HG03045 (cell line): ENCODE results near the gene CCDC194.

Experiments used
- ATAC-seq: cut with Tn5 transposase; IDR thresholded peaks from one replicate; pipeline ENCODE4 v1.9.1; 2021; ENCODE audit warnings: mild to moderate bottlenecking, moderate library complexity; ENCODE audit not compliant: unreplicated experiment

Gene CCDC194

DNA sequence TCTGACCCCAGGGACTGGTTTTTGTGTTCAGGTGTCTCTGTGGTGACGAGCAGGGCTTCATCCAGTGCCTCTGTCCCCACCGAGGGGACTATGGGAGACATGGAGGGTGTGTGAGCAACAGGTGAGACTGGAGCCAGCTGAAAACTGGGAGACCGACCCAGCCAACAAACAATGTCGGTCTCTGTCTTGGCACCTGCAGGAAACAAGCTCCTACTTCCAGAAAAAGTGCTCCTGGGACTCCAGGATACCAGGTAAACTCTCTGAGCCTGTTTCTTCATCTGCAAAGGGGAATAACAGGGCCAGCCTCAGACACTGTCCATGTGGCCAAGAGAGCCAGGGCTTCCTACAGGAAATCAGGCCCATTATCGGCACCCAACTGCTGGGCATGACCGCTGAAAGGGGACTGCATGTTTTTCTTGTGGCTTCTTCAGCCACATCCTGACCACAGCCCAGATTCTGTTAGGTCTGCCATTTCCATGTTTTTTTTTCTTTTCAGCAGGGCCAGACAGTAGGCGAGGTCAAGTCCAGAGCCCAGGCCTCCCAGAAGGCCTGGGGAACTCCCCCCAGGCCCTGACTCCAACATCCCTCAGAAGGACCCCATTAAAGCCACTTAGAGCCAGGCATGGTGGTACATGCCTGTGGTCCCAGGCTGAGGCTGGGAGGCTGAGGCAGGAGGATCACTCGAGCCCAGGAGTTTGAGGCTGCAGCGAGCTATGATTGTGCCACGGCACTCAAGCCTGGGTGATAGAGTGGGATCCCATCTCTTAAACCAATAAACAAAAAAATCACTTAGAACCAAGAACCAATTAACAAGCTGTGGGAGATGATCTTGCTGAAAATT is 12.3 kb upstream of the CCDC194 start:
- peak; percentile 22 for ATAC-seq

DNA sequence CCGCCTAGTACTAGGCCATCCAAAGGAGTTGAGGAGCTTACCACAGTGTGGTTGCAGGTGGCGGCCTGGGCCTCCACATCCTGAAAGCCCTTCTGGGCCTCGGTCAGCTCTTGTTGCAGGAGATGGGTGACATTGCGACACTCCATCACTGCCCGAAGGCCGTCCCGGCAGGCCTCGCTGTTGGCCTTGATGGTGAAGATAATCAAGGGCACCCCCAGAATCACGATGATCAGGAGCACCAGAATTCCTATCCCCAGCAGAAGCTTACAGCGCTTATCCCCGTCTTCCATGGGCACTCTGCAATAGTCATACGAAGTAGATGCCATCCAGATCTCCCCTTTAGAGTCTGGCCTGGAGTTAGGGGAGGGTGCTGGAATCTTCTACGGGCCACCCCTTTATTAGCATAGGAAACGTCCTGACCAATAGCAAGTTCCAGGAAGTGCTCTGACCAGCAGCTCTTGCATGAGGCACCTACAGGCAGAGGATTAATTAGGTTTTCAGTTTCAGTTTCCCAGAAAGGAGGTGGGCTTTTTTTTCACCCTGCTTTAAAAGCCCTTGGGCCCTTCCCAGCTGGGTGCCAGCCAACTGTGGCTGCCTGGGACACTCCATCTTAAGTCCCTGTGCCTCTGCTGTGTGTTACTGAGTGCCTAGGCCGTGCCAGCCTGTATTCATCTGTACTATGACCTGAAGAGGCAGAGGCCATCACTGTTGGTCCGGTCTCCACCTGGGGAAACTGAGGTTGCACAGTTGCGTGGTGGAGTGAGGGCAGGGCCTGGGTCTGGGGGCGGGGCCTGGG is 11.5 kb upstream of the CCDC194 start, which contains the start of gene BST2:
TSS of gene BST2 (minus strand) at position 381 of the 796 bp plus-strand sequence. CDS start at position 326, 55 bp downstream.
- peak; percentile 78 for ATAC-seq

DNA sequence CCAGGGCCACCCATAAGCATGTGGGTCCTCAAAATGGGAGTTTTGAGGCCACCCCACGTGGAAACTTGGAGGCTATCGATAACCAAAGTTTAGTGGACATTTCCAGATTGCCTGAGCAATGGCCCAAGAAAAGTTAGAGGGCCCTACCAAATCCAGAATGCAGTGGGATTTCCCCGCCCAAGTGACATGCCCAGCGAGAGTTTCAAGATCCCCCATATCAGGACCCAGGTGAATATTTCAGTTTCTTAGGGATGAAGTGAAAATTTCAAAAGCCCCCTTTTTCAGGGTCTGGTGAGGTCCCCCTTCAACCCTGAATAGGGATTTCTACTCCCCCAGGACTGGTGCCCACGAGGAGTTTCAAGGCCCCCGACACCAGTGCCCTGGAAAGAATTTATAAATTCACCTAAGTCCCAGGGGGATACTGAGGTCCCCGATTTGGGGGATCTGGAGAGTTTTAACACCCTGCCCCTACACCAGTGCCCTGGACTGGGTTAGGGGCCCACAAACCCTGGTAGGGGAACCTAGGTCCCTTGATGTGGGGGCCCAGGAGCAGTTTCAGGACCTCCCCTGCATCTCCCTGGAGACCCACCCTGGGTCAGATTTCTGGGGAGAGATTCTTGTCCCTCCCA is 10.7 kb upstream of the CCDC194 start:
- ATAC-seq, result peak; percentile 12

DNA sequence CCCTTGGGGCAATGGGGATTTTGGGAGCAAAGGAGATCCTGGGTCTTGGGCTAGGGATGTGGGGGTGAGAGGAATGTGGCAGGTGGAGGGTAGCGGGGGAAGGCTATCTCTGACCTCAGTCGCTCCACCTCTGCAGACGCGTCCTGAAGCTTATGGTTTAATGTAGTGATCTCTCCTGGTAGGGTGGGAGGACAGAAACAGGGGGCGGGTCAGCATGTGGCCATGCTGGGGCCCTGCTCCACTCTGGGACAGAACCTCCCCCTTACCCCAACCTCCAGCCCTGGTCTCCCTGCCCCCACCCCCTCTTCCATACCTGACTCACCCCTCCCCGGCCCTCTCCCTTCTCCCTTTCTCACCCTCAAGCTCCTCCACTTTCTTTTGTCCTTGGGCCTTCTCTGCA is 10.0 kb upstream of the CCDC194 start:
- no peak for ATAC-seq

DNA sequence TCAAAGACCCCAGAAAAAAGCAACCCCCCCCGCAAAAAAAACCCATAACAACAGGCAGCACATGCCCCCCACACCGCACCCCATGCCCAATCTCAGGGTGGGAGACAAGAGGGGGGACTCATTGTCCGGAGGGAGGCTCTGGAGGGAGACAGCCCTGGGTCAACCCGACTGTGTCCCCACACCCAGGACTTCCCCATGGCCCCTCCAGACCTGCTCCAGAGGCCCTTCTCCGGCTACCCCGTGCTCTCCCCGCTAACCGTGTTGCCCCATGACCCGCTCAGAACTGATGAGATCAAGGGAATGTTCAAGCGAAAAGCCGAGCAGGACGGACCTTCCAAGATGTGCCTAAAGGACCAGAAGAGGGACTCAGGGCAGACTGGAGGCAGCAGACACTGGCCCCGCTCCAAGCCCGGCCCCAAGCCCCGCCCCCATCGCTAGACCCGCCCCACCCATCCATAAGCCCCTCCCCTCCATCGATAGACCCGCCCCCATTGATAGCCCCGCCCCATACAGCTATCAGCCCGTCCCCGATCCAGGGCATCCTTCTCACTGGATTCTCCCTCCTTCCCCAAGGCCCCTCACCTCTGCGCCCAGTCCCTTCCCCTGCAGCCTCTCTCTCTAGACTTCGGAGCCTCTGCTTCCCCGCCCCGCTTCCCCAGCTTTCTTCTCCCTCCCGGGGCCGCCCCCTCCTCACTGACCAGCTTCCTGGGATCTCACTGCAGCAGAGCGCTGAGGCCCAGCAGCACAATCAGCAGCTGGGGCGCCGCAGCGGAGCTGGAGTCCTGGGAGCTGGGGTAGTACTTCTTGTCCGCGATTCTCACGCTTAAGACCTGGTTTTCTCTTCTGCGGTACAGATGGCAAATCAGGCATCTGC is 9.2 kb upstream of the CCDC194 start:
- ATAC-seq, result no peak

DNA sequence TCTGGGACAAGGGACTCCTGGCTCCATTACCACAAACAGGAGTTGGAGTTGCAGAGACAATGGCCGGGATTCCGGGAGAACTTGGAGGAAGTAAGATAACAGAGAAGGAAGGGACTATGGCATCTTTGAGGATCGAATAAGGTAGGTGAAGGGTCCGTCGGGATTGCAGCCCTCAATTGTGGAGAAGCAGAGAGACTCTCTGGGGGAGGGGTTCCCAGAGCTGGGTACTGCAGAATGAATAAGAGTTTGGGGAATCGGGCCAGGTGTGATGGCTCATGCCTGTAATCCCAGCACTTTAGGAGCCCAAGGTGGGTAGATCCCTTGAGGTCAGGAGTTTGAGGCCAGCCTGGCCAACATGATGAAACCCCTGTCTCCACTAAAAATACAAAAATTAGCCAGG is 7.6 kb upstream of the CCDC194 start:
- no peak for ATAC-seq

DNA sequence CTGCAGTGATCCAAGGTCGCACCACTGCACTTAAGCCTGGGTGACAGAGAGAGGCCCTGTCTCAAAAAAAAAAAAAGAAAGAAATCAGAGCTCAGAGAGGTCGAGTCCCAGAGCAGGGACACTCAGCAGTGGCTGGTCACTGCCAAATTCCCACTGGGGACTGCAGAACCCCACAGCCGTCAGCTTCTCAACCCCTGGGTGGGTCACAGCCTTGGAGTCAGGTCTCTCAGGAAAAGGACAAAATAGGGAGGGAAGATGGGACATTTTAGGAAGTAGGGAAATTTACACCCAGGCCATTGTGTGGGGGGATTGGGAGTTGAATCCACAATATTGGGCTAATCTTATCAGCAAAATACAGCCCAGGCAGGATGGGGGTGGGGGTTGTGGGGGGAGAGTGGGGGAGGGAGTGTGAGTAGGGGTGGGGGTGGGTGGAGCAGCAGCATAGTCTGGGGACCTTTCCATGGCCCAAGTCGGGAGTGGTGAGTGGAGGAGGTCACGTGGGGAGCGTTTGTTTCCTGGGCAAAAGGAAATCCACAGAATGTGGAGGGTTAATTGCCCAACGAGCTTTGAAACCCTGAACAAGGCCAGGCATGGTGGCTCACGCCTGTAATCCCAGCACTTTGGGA is 5.0 kb upstream of the CCDC194 start:
- no peak for ATAC-seq

DNA sequence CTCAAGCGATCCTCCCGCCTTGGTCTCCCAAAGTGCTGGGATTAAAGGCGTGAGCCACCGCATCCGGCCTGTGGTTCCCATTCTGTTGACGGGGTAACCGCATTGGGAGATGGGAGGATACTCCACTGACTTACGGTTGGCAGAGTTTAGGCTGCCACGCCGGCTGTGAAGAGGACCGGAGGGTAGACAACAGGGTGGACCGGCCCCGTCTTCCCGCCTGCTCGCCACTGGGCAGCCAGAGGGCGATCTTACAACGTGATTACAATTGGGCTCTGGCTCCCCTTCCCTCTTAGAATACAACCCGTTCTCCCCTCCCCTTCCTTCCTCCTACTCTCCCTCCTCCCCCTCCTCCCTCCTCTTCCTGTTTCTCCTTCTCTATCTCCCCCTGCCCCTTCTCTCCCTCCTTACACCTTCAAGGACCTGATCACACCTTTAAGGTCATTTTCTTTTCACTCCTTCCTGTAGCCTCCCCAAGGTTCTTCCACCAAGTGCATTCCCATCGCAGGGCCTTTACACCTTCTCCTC is 957 bp upstream of the CCDC194 start:
- ATAC-seq, result no peak

DNA sequence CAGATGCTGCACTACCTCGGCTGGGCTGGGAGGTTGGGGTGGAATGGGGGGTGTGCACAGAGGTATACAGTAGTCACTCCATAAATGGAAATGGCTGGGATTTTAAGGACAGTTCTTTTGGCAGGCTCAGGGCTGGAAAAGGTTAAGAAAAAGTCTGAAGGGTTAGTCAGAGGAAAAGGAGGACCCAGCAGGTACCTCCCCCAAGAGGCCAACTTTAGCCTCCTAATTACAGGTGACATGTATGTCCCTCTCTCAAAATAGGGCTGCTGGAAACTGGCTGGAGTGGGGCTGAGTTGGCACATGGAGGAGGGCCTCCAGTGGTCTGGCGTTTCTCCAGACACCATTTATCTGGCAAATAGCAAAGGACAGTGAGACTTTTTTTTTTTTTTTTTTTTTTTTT is 994 bp downstream of the CCDC194 start:
- ATAC-seq, result no peak

DNA sequence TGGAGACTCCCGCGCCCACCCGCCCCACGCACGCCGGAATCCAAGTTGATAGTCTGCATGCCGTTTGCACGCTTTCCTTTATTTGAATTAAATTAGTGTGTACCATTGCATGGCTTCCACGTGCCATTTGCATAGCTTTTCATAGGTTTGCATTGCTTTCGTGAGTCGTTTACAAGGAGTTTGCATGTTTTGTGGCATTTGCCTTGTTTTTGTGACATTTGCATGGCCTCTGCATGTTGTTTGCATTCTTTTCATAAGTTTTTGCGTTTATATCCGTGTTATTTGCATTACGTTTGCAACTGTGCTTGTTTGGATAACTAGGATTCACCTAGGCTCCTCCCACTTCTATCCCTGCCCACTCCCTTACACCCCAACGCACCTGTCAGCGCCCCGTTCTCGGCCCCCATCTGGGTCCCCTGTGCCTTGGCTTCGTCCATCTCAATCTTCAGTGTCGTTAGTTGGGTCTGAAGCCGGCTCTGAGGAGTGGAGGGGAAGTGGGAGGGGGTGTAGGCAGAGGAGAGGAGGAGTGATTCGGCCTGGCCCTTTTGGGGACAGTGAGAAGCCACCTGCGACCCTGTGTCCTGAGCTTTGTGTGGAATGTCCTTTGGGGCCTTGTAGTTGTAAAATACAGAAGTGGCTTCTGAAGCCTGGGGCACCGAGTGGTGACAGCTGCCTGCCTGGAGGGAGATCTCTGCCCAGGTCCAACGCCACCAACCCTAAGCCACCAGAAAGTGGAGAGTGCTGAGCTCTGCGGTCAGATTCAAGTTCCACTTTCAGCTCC is 2.4 kb downstream of the CCDC194 start:
- no peak for ATAC-seq

DNA sequence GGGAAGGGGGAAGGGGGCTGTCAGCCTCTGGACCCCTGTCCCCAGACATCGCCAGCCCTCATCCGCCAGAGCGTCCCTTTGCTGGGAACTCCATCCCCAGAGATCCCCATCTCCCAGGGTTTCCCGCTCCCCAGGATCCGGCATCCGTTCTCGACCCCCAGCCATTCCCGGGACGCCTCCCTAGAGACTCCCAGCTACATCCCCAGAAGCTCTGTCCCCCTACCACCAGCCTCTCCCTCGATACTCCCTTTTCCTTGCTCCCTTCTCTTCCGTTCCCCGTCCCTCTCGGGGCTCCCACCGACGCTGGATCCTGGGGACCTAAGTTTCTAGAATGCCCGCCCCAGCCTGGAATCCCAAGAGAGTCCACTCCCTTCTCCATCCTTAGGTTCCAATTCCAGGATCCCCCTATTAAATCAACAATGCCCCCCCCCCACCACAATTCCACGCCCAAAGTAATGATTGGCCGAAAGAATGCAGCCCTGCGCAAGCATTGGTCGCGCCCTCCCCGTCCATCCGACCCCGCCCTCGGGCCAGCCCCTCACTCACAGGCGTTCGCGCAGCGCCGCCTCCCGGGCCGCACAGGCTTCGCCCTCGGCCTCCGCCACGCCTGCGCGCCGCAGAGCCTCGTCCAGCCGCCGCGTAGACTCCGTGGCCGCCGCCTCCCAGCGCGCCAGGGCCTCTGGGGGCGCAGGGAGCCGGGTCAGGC is 3.2 kb downstream of the CCDC194 start:
- ATAC-seq, result peak; percentile 91

DNA sequence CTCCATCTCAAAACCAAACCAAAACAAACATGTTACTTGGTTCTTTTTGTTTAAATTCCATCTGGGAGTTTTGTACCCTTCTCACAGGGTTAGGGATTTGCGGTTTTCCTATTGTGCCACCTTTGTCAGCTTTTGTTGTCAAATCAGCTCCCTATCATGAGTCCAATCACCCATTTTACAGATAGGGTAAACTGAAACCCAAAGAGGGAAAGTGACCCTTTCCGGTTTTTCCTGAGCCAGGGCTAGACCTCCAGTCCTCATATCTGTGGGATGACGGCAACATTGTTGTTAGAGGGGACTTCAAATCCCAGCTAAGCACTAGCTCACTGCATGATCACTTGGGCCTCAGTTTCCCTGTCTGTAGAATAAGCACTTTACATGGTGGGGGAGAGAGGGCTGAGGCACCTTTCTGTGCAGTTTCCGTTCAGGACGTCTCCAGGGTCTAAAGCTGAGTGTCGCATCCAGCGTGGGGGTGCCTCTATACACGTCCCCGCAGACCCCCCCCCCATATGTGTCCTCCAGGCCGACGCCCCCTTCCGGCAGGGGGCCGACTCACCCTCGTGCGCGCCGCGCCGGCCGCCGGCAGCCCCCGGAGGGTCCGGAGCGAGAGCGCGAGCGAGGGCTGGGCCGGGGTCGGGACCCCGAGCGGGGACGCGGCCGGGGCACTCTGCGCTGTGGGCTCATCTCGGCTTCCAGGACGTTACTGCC is 3.9 kb downstream of the CCDC194 start:
- ATAC-seq, result no peak

DNA sequence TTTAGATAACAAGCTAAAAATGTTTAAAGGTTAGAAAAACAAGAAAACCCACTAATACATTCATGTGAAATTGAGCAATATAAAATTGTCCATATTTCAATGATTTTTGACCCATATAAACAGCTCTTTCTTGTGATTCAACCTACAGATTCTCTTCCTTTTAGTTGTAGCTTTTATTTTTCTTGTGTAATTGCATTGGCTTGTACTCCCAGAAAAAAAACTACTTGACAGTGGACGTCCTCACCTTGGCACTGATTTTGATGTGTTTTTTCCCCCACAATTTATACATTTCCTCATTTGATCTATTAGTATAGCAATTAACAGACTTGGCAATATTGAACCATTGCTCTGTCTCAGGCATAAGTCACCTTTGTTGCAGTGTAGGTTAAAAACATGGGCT is 4.7 kb downstream of the CCDC194 start:
- no peak for ATAC-seq

DNA sequence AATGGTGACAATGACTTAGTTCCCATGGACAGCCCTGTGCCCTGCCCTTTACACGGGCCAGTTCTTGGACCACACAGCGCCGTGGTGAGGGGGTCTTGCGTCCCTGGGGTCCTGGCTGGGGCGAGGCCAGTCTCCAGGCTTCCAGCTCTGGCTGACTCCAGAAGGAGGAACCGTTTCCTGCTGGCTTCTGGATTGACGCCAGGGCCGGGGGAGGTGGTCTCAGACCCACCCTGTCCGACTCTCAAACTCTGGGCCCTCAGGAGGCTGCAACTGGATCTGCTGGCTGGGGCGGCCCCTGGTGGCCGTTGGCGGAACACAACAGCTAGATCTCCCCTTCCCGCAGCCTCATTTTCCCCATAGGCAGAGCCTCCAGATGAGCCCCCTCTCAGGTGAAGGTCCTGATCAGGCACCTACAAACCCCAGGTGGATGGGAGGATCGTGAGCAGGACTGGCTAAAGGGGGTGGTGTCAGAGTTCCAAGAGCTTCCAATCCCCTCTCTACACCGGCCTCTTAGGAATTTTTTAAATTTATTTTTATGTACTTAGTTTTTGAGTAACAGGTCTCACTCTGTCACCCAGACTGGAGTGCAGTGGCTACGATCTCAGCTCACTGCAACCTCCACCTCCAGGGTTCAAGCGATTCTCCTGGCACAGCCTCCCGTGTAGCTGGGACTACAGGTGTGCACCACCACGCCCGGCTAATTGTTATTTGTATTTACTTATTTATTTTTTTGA is 8.0 kb downstream of the CCDC194 start:
- ATAC-seq, result no peak

DNA sequence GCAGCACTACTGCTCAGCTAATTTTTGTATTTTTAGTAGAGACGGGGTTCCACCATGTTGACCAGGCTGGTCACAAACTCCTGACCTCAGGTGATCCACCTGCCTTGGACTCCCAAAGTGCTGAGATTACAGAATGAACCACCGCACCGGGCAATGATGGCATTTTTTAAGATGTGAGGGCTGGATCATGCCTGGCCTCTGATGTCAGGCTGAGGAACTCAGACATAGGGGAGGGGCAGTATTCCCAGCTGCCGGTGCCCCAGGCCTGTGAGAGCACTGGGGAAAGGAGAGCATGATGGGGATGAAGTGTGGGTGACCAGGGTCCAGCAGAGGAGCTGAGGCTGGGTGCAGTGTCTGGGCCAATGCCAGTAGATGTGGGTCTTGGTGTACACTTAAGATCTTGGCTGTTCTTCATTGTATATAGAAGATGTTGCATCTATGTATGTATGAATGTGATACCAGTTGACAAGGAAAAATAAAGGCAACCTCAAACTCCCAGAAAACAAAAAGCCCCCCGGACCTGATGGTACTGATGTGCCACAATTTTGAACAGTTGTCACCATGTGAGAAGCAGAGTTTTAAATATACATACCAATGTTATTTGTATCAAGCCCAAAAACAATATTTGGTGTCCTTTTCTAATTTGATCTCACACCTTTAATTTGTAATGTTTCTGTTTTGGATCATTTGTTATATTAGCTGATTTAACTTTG is 13.4 kb downstream of the CCDC194 start:
- no peak for ATAC-seq

DNA sequence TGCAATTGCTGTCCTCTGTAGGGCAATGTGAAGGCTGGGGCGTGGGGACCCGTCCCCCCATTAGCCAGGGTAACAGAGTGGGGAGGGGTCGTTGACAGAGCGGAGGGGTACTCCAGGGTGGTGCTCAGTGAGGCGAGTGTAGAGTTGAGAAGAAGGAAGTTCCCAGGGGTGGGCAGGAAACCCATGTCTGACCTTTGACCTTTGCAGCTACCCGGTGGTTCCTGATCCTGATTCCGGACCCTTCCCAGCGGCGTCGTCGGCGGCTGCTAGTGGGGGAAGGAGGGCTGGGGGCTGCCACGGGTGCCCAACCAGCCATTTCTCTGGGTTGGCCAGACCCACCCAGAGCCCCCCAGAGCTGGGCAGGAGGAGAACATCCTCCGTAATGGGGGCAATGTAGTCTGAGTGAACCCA is 14.8 kb downstream of the CCDC194 start:
- no peak for ATAC-seq

DNA sequence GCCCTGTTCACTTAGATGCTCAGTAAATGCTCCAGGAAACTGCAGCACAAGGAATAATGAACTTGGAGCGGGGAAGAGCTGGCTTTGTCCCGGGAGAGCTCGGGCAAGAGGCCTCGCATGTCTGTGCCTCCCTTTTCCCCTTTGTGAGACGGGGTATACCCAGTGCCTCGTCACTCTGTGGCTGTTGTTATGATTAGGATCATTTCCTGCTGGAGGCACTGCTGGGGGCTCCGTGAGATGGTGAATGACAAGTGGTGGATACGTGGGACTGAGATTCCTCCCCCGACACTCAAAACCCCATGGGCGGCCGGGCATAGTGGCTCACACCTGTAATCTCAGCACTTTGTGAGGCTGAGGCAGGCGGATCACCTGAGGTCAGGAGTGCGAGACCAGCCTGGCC is 15.7 kb downstream of the CCDC194 start:
- no peak for ATAC-seq
